Measurements from ENCODE around the gene RPL37A. TPM values are rescaled to one million over a fixed set of nuclear protein-coding genes. Genes with fewer than 3 reads are reported as not detected.

RPL37A gene
- total RNA-seq (2022; extraction: Qiagen RNA extraction; ENCODE audit: low read depth): 4,645 to 5,546 TPM (median 5,088 TPM) in 5 replicates

GRCh38 chr2:216498379-216499352 is at the start of gene RPL37A:
RPL37A (plus strand) TSS chr2:216498844; CDS start chr2:216498875, 31 bp downstream.

Other genes with a start within 250 kb of the RPL37A start
- gene MARCHF4, start 126.4 kb upstream of the RPL37A start, total RNA-seq (2022; extraction: Qiagen RNA extraction; ENCODE audit: low read depth): 58.8 to 70.6 TPM (median 63.7 TPM) in 5 replicates
- gene SMARCAL1, start 86.4 kb upstream of the RPL37A start, total RNA-seq (2022; extraction: Qiagen RNA extraction; ENCODE audit: low read depth): 13.5 to 20.5 TPM (median 17.9 TPM) in 5 replicates
- 66.1 to 77.6 TPM (median 74.9 TPM) in 5 replicates for gene IGFBP2, start 134.6 kb downstream of the RPL37A start, total RNA-seq (2022; extraction: Qiagen RNA extraction; ENCODE audit: low read depth)
- 0.15 to 0.25 TPM (median 0.24 TPM) in 5 replicates for gene IGFBP5, start 196.7 kb downstream of the RPL37A start, total RNA-seq (2022; extraction: Qiagen RNA extraction; ENCODE audit: low read depth)

Measured in A549 treated with DMSO at 1 μM for 4 hours (cell line).